GM18861 (cell line): Measurements from ENCODE around the gene PIK3R5.

ENCODE experiments used
- ATAC-seq: cut with Tn5 transposase; IDR thresholded peaks from one replicate; pipeline ENCODE4 v1.9.1; 2021; ENCODE audit not compliant: unreplicated experiment

Gene PIK3R5

GRCh38 chr17:8836821-8837562 is 128.5 kb downstream of the PIK3R5 start:
- no peak for ATAC-seq

GRCh38 chr17:8835631-8836364 is 129.7 kb downstream of the PIK3R5 start:
- ATAC-seq, result no peak

DNA sequence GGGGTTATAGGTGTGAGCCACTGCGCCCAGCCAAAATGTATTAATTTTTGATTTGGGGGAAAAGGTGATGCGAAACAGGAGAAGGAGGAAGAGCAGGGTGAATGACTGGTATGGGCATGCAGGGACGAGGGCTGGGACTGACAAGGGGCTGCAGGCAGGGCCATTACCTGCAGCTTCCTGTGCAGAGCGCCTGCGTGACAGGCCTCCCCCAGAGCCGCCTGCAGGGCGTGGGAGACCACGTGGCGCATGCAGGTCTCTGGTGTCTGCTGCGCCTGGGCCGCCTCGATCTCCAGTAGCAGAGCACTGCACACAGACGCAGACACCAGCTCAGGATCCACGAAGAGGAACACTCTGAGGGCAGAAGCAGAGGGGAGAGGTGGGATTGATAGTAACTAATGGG is 130.4 kb downstream of the PIK3R5 start:
- no peak for ATAC-seq

DNA sequence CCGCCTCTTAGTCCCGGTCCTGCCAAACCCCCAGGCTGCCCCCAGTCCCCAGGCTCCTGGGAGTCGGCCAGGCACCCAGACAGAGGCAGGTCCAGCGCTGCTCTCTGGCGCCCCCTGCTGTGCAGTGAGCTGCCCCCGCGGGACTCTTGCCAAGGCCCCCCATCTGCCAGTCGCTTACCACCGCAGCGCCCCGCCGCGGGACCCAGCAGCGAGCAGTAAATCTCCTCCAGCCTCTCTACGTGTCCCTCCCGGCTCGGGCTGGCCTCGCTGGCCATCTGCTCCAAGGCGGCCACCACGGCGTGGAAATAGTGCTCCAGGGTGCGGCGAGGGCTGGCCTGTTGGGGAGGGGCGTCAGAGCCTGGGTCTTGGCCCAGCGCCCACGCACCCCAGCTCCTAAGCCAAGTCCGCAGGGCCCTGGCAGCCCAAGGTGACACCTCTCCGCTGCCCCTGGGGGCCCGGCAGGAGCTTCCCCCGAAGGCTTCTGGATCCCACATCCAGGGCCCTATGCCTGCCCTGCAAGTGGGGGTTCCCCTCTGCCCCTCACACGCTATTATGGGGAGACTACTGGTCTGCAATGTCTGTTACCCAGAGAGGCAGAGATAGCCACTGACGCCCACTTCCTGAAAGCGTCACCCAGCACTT is 132.7 kb downstream of the PIK3R5 start:
- no peak for ATAC-seq

DNA sequence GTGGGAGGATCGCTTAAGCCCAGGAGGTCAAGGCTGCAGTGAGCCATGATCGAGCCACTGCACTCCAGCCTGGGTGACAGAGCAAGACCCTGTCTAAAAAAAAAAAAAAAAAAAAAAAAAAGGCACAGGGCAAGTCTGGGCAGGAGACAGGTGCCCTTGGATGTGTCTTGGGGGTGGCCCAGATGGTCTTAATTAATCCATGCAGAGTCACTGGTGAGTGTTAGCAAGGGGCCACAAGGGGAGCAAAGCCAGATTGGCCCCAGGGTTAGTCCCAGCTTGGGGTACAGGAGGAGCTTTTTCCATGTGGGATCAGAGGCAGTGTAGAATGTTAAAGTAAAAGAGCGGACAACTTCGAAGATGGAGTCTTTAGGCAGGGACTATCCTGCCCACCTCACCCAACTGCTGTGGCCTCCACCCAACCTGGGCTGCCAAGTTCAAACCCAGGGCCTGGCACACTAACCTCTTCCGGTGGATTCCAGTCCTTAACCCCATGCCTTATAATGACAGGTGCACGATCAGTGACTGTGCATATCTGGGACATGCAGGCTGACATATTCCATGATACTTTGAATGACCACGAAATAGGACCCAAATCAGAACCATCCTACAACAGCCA is 134.2 kb downstream of the PIK3R5 start:
- ATAC-seq, result no peak

DNA sequence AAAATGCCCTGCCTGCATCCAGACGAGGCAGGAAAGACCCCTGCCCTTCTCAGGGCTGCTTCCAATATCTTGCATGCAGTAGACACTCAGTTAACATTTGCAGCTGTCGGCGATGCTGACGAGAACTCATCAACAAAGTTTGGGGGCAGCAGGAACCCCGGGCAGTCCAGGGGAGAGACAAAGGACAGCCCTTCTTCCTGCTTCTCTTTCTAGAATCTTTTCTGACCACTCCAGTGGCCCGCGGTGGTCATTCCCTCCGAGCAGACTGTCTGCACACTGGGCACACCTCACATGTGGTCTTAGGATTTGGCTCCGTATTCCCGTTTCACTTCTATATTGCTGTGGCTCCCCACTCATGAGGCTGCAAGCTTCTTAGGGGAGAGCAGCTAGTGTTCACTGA is 135.4 kb downstream of the PIK3R5 start:
- ATAC-seq, result no peak

DNA sequence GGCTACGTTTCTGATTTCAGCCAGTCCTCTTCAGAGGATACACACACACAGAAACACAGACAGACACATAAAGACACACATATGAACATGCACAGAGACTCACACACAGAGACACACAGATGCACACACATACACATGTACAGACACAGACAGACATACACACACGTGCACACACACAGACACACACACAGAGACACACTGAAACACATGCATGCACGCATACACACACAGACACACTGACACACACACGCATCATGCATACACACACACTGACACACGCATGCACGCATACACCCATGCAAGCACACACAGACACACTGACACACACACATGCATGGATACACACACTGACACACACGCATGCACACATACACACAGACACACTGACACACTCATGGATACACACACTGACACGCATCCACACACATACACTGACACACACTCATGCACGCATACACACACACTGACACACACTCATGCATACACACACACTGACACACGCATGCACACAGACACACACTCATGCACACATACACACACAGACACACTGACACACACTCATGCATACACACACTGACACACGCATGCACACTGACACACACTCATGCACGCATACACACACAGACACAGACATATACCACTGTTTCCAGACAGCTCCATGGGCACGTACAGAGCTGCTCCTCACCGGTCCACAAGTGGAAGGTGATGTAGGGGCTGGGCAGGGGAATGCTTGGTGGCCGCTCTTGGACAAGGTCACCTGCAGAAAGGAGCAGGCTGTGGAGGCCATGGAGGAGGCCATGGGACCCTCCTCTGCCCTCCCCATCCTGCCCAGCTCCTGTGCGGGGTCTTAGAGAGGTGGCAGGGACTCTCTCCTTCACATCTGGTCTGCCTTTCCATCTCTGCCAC is 136.2 kb downstream of the PIK3R5 start:
- ATAC-seq, result no peak
